GM21390 (cell line): Measurements from ENCODE around the gene SLC22A23.
A peak's percentile ranks its signal among the peaks of the same experiment; 100 is the strongest.

Experiments used
- ATAC-seq: cut with Tn5 transposase; IDR thresholded peaks from one replicate; pipeline ENCODE4 v1.9.1; 2021; ENCODE audit not compliant: unreplicated experiment

Gene SLC22A23, protein sequence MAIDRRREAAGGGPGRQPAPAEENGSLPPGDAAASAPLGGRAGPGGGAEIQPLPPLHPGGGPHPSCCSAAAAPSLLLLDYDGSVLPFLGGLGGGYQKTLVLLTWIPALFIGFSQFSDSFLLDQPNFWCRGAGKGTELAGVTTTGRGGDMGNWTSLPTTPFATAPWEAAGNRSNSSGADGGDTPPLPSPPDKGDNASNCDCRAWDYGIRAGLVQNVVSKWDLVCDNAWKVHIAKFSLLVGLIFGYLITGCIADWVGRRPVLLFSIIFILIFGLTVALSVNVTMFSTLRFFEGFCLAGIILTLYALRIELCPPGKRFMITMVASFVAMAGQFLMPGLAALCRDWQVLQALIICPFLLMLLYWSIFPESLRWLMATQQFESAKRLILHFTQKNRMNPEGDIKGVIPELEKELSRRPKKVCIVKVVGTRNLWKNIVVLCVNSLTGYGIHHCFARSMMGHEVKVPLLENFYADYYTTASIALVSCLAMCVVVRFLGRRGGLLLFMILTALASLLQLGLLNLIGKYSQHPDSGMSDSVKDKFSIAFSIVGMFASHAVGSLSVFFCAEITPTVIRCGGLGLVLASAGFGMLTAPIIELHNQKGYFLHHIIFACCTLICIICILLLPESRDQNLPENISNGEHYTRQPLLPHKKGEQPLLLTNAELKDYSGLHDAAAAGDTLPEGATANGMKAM

DNA sequence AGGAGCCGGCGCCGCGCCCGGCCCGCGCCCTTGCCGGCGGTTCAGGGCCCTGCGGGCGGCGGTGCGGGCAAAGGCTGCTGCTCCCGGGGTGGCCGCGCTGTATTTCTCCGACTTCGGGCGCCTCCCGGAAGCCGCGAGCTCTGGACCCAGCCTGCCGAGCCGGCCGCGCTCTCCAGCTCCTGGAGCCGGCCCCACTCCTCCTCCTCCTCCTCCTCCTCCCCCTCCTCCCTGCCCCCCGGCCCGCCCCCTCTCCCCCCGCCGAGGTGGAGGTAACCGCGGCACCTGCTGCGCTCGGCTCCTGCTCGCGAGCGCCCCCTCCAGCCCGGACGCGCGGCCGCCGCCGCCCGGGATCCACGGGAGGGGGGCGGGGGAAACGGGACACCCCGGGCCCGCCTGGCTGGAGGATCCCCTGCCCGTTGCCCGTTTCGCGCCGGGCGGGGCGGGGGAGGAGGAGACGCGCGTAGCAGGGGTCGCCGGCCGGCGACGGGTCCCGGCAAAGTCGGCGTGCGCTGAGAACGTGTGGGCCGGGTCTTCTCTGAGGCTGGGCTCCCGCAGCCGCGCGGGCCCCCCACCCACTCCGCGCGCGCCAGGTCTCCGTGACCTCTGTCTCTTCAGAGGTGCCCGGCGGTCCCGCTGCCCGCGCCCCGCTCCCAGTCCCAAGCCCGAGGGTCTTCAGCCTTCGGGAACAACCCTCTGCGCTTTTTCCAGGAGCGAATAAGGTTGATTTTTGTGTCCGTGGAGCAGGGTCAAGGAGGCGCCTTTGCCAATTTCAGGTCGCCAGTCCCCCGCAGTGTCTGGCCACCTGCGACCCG lies at the start of gene SLC22A23:
Gene SLC22A23, minus strand, starts transcription at position 153 of the 812 bp plus-strand sequence. CDS start 491 bp downstream, outside the sequence.
- peak; percentile 66 for ATAC-seq

DNA sequence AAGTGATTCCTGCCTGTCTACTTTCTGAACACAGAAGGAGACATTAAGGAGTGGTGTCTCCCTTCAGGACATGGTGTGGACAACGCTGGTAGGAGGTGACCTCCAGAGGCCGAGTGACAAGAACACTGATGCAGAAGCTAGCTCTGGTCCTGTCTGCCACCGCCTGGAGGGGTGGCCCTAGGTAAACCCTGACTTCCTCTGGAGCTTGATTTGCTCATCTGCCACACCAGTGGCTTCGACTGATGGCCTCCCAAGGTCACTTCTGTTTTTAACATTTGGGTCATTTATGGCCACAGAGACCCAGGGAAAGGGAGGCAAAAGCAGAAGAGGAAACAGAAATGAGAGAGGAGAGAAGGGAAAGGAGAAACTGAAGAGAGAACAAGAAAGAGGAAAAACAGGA lies 49.4 kb upstream of the SLC22A23 start:
- no peak for ATAC-seq

DNA sequence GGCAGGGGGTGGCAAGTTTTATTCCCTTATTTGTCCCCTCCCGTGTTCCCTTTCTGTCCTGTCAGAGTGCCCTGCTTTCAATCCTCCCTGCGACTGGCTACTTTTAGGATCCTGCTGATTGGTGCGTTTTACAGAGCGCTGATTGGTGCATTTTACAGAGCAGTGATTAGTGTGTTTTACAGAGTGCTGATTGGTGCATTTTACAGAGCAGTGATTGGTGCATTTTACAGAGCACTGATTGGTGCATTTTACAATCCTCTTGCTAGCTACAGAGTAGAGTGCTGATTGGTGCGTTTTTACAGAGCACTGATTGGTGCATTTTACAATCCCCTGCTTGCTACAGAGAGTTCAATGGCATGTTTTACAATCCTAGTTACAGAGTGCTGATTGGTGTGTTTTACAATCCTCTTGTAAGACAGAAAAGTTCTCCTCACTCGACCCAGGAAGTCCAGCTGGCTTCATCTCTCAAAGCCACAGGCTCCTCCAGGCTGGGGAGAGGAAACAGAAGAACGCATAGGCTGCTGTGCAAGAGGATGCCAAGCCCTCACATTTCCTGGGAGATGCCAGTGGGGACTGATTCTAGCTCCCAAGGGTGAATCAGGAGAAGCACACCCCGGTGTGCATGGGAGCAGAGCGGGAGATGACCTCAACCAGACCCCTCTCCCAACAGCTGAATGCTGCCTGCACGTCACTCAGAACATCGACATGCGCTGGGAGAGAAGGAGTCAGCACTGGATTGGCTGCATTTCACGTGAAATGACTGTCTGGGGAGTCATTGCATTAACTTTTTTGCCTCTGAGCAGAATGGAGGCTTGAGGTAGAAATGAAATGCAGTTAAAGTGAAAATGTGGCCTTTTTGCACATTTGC lies 48.3 kb upstream of the SLC22A23 start:
- no peak for ATAC-seq

DNA sequence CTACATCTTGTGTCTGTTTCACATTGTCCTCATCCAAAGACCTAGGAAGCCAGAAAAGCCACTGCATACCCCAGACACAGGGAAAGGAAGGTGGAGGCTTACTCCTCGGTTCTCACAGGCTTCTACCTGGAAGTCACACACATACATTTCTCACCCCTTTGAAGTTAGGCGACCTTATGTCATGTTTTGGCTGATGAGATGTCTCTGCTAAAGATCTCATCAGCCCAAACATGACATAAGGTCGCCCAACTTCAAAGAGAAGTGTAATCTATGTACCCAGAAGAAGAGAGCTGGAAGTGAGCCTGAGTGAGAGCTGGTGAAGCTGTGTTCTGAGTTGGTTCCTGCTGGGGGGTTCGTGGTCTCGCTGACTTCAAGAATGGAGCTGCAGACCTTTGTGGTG lies 47.5 kb upstream of the SLC22A23 start:
- ATAC-seq, result no peak

DNA sequence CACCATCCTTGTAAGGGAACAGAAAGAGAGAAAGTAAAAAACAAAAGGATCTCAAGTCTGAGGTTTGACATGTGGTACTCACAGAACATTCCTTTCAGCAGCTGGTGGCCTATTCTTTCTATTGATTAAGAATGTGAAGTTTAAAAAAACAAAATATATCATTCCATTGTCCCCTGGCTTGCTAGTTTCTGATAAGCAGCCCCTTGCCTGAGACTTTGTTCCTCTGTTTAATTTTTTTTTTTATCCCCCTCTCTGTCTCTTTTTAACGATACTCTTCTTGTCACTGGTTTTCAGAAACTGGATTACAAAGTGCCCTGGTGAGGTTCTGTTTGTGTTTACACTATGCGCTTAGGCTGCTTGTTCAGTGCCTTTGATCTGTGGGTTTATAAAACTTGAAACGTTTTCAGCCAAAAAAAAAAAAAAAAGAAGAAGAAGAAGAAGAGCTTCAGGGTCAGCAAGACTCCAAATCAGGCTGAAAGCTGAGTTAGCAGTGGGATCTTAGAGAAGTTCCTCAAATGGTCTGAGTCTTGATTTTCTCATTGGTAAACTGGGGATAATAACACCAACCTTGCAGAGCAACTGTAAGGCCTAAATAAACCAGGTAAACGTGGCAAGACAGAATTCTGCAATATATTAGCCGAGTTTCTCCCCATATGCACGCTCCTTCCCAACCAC lies 45.1 kb upstream of the SLC22A23 start:
- ATAC-seq, result no peak

DNA sequence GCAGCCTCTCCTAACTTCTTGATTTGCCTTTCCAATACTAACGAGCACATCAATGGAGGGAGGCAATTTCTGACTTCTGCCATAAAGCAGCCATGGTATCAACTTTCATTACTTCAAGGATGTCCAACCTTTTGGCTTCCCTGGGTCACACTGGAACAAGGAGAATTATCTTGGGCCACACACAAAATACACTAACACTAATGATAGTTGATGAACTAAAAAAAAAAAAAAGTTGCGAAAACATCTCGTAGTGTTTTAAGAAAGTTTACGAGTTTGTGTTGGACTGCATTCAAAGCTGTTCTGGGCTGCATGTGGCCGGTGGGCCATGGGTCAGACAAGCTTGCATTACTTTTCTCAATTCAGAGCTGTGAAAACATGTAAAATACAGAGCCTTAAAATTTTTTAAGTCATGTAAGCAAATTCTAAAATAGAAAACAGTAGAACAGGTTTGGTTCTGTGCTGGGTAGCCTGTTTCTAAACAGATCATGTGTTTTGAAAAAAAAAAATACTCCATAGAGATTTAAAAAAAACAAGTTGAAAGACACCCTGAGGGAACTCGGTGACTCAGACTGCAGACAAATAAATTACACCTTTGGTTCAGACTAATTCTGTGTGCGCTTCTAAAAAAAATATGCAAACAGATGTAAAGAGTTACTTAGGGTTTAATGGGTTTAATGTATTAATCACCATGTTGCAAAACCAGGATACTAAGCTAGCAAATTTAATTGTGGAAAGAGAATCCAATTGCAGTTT lies 43.6 kb upstream of the SLC22A23 start:
- no peak for ATAC-seq

DNA sequence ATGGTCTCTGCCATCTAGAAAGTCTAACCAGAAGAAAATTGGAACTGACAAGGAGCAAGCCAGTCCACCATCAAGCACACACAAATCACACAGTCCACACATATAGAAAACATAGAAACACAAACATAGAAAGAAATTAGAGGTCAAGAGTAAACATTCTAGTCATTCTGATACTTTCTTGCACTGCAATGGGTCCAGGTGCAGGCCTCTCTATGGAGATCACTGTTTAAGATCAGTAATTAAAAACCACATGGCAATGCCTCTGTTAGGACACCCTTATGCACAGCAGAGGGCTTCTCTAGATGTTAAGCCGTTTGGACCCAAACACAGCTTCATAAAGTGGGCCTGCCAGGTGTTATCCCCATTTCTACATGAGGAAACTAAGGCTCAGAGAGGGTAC lies 42.8 kb upstream of the SLC22A23 start:
- no peak for ATAC-seq

DNA sequence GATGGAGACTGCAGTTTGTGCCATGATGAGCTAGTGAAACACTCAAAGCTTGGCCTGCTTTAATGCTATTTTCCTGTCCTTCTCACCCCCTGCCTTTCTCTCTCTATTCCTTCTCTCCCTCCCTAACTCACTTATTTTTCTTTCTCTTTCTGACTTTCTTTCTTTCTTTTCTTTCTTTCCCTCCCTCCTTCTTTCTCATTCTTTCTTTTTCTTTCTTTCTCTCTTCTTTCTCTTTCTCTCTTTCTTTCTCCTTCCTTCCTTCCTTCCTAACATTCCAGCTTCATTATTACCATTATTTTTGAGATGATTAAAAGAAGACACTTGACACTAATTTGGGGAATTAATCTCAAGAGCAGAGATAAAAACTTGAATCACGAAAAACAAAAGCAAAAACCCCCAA lies 39.5 kb upstream of the SLC22A23 start:
- ATAC-seq, result no peak

DNA sequence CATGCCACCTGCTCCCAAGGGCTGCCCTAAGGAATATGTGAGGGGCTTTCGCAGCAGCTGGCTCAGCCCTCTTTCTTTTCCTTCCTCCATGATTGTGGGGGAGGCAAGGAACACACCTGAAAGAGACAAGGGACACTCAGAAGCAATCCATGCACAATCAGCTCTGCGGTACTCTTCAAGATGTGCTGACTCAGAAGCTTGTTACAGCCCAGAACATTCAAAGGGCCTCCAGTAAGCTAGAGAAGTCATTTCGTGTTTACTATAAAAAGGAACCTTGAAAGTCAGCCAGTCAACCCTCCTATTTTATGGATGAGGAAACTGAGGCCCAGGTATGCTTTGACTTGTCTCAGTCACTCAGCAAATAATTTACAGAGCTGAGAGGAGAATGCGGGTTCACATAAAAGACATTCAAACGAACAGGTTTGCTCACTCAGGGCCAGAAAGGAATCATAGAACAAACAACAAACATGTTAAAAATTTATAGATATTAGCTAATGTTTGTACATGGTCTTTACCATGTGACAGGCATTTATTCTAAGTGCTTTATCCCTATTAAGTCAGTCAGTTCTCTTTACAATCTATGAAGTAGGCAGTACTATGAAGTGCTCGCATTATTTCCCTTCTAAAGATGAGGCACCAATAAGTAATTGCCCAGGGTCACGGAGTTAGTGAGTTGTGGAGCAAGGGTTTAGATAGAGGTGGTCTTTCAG lies 37.7 kb upstream of the SLC22A23 start:
- ATAC-seq, result no peak

DNA sequence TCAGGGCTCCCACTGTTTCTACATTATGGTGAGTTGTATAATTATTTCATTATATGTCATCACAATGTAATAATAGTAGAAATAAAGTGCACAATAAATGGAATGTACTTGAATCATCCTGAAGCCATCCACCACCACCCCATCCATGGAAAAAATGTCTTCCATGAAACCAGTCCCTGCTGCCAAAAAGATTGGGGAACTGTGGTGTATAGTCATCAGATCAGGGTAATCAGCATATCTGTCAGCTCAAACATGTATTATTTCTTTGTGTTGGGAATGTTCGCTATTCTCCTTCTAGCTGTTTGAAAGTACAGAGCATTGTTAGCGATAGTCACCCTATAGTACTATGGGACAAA lies 33.8 kb upstream of the SLC22A23 start:
- ATAC-seq, result no peak

DNA sequence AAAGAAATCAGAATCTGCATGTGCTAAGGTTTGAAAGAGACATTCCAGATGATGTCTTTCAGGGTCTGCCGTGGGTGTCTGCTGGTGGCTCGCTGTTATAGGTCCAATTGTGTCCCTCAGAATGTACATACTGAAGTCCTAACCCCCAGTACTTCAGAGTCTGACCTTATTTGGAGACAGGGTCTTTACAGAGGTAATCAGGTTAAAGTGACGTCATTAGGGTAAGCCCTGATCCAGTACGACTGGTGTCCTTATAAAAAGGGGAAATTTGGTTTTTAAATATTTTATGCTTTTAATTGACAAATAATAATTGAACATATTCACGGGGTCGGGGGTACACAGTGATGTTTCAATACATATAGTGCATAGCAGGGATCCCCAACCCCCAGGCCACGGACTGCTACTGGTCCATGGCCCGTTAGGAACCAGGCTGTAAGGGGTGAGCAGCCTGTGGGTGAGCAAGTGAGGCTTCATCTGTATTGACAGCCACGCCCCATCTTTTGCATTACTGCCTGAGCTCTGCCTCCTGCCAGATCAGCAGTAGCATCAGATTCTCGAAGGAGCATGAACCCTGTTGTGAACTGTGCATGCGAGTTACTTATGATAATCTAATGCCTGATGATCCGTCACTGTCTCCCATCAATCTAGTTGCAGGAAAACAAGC lies 33.2 kb upstream of the SLC22A23 start:
- ATAC-seq, result no peak

DNA sequence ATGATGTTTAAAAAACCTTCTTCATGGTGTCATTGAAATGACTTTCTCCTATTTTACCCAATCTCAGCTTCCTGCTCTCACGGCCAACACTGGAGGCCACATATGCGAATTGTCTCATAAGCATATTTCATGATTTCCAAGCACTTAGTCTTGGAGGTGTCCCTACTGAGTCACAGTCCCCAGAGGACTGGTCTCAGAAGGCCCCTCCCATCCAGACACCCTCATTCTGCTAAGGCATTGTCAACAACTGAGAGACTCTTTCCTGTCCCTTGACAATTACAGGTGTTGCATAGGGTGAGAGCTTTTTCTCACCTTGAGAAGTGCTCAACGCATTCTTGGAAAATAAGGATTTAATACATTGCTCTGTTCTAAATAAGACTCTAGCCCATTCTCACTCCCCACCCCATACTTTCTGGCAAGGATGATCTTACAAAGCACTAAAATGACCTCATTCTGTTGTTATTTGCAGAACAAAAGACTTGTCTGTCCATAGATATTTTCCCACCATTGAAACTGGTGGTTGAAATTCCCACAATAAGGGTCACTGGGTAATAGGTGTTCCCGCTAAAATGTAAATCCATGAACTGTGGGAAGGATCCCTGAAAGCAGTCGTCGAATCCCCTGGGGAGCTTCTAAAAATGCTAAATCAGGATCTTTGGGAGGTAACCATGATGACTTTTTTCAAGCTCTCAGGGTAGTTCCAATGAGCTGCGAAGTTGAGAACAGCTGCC lies 32.3 kb upstream of the SLC22A23 start:
- ATAC-seq, result no peak

DNA sequence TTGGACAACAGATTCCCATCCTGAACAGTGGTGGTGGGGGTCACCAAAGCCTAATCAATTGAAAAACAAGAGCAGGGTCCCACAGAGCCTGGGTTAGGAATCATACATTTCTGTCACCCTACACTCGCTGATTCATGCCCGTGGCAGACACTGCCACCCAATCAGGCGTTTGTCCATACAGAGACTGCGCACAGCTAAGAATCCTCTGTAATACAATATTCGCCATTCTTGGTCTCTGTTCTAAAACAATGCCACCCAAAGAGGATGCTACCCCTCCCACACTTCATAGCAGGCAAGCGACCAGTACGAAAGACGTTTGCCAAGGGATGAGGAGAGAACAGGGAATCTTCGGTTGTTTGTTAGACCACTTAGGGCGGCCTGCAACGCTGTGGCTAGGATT lies 28.1 kb upstream of the SLC22A23 start:
- ATAC-seq, result no peak

DNA sequence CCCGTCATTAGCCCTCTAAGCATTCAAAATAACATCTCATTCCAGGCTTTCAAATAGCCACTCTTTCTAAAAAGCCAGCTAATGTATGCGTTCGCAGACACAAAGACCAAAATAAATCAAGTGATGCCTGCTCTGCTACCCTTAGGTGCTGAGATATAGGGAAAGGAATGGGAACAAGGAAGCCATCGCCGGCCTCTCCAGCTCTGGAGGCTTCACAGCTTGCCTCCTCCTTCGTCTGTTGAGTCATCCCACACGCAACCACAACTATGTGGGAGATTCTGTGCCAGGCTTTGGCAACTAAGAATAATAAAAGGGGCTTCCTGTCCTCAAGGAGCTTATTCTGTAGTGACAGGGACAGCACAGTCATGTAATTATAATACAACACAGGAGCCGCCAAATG lies 27.3 kb upstream of the SLC22A23 start:
- ATAC-seq, result no peak

DNA sequence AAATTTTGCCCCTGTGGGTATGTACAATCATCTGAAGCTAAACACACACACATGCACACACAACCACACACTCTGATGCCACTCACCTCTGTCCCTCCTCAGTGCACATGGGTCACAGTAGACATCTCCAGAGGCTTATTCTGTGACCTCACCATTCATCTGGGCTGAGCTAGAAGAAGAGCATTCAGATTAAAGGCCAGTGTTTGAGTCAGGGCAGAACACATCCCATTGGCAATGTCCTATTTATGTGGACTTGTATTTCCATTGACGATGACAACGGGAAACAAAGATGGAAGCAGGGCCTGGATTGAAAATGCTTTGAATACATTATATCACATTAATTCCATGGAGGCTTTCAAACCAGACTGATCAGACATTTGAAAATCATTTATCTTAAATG lies 26.8 kb upstream of the SLC22A23 start:
- ATAC-seq, result no peak

DNA sequence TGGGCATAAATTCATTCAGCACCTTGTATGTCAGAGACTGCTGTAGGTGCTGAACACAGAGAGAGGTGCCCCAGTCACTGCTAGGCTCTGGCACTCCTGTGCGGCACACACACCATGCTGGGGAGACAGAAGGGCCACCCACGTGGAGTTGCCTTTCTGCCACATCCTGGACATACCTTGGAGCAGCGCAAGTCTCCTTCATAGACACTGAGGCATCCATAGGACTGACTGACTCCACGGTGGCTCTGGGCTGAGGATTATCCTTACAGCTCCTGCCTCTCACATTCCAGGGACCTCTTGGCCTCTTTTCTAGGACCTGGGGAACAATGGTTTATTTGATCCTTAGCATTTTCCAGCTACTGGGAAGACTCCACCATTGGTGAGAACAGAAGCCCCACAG lies 26.0 kb upstream of the SLC22A23 start:
- ATAC-seq, result no peak

DNA sequence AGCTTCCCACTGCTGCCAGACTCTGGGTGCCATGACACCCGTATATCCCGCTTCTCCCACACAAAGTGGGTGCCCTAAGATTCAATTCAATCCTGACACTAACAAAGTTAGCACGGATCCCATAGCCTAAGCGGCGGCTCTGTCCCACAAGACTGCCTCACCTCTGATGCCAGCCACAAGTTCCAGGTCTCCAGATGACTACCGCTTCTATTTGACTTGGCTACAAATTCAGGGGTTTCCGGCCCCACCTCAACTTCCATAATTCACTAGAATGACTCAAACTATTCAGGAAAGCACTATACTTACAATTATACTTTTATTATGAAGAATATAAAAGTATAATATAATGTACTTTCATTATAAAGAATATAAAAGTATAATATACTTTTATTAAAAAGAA lies 24.8 kb upstream of the SLC22A23 start:
- no peak for ATAC-seq

DNA sequence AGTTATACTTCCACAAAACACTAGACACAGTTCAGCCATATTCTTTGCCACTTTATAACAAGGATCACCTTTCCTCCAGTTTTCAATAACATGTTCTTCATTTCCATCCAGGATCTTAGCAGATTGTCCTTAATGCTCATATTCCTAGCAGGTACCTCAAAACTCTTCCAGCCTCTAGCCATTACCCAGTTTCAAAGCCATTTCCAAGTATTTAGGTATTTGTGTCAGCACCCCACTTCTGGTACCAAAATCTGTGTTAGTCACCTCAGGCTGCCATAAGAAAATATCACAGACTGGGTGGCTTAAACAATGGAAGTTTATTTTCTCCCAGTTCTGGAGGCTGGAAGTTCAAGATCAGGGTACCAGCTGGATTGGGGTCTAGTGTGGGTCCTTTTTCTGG lies 23.2 kb upstream of the SLC22A23 start:
- ATAC-seq, result no peak
